NCI-H82 (cell line): ENCODE results near the gene ATP5F1D.
A peak's percentile ranks its signal among the peaks of the same experiment; 100 is the strongest.
"Not testable (repeated sequence)": the region's sequence is repeated elsewhere in the genome, so short reads cannot be mapped to it uniquely, and the experiment has no call there.

Experiments
- DNase-seq: peaks from one replicate; lab custom pipeline; 2025; lab: John Stamatoyannopoulos, UW

Gene ATP5F1D

GRCh38 chr19:1241417-1242095 is at the start of gene ATP5F1D:
Gene ATP5F1D (plus strand): TSS chr19:1241751. CDS start chr19:1241851, 100 bp downstream.
- DNase-seq = peak; percentile 94

- no peak for DNase-seq
These were observed 42.0 kb upstream of the ATP5F1D start for GRCh38 chr19:1199531-1199930.

GRCh38 chr19:1200614-1201013 is 40.9 kb upstream of the ATP5F1D start:
- DNase-seq = not testable (repeated sequence)

- DNase-seq = peak; percentile 96
These were observed 36.1 kb upstream of the ATP5F1D start, which contains the start of gene STK11 for GRCh38 chr19:1205114-1206099. Gene STK11 (plus strand): TSS chr19:1205778. CDS start chr19:1206914, 1,136 bp downstream.

- no peak for DNase-seq
These were observed 35.2 kb upstream of the ATP5F1D start for GRCh38 chr19:1206150-1206863.

- DNase-seq = peak; percentile 54
These were observed 34.6 kb upstream of the ATP5F1D start for GRCh38 chr19:1206864-1207450.

GRCh38 chr19:1208830-1209229 is 32.7 kb upstream of the ATP5F1D start:
- DNase-seq = not testable (repeated sequence)

GRCh38 chr19:1210227-1210538 is 31.4 kb upstream of the ATP5F1D start:
- no peak for DNase-seq

GRCh38 chr19:1211494-1212234 is 29.9 kb upstream of the ATP5F1D start:
- DNase-seq = peak; percentile 13

GRCh38 chr19:1213391-1214286 is 27.9 kb upstream of the ATP5F1D start:
- DNase-seq = no peak

GRCh38 chr19:1214299-1214861 is 27.2 kb upstream of the ATP5F1D start:
- no peak for DNase-seq

- DNase-seq = no peak
These were observed 26.5 kb upstream of the ATP5F1D start for GRCh38 chr19:1214862-1215731.

GRCh38 chr19:1216756-1217155 is 24.8 kb upstream of the ATP5F1D start:
- DNase-seq = no peak

GRCh38 chr19:1217366-1217765 is 24.2 kb upstream of the ATP5F1D start:
- no peak for DNase-seq

GRCh38 chr19:1218751-1219567 is 22.6 kb upstream of the ATP5F1D start:
- no peak for DNase-seq

- DNase-seq = no peak
These were observed 21.6 kb upstream of the ATP5F1D start for GRCh38 chr19:1219786-1220476.

GRCh38 chr19:1220477-1220930 is 21.0 kb upstream of the ATP5F1D start:
- DNase-seq = peak; percentile 75
